ENCODE data around the gene STX17. TPM values are rescaled to one million over a fixed set of nuclear protein-coding genes. Genes with fewer than 3 reads are reported as not detected.

The STX17 gene
- total and polyA plus RNA-seq, 9 donors, result 7.7 to 43.1 (median 32.1) TPM

- no peak for TF ChIP-seq POLR2A (IDR thresholded peaks at IDR 0.05)
- TF ChIP-seq EP300 (IDR thresholded peaks at IDR 0.05), result no peak
- TF ChIP-seq CTCF (IDR thresholded peaks at IDR 0.05), result no peak
- WGBS, 3 donors, result 88 to 93% (median 89%) methylated on average over 1 of the region's 1 CpG
- no peak overlapping the region for H3K4me3 ChIP-seq
- no peak for DNase-seq
- H3K36me3 ChIP-seq, result no peaks in the 10 kb centered on the region
- no peaks in the 10 kb centered on the region for H3K9me3 ChIP-seq
- intact Hi-C loops (cut with DNase I), result no loop called here
- no peak overlapping the region for H3K27ac ChIP-seq
- no peaks in the 10 kb centered on the region for H3K27me3 ChIP-seq
- no peaks in the 10 kb centered on the region for H3K4me1 ChIP-seq (ENCODE audit: insufficient read depth)
Measured at GRCh38 chr9:99916650-99917049, 10.2 kb downstream of the STX17 start.

GRCh38 chr9:99918134-99918533 lies 11.7 kb downstream of the STX17 start:
- TF ChIP-seq CTCF (IDR thresholded peaks at IDR 0.05), result no peak
- no peak for TF ChIP-seq EP300 (IDR thresholded peaks at IDR 0.05)
- no peak for TF ChIP-seq POLR2A (IDR thresholded peaks at IDR 0.05)
- DNase-seq, result no peak
- Histone ChIP-seq H3K4me1 (ENCODE audit: insufficient read depth) (no peaks in the 10 kb centered on the region), H3K27me3 (no peaks in the 10 kb centered on the region), H3K27ac (no peak overlapping the region), H3K36me3 (no peaks in the 10 kb centered on the region), H3K9me3 (no peaks in the 10 kb centered on the region), H3K4me3 (no peak overlapping the region)
- WGBS, 3 donors, result 78 to 94% (median 91%) methylated on average over 3 of the region's 3 CpGs
- intact Hi-C loops (cut with DNase I), result no loop called here

- Histone ChIP-seq H3K9me3 (no peaks in the 10 kb centered on the region), H3K4me3 (no peak overlapping the region), H3K27me3 (no peaks in the 10 kb centered on the region), H3K27ac (no peak overlapping the region), H3K4me1 (ENCODE audit: insufficient read depth) (no peaks in the 10 kb centered on the region), H3K36me3 (no peaks in the 10 kb centered on the region)
- DNase-seq, result no peak
- WGBS, 3 donors, result 80 to 86% (median 85%) methylated on average over 2 of the region's 2 CpGs
- TF ChIP-seq CTCF (IDR thresholded peaks at IDR 0.05) (no peak), POLR2A (IDR thresholded peaks at IDR 0.05) (no peak), EP300 (IDR thresholded peaks at IDR 0.05) (no peak)
- intact Hi-C loops (cut with DNase I), result no loop called here
Measured at GRCh38 chr9:99919930-99920329, 13.5 kb downstream of the STX17 start.

- H3K4me3 ChIP-seq, result no peak overlapping the region
- 88 to 93% (median 92%) methylated on average over 4 of the region's 4 CpGs for WGBS, 3 donors
- intact Hi-C loops (cut with DNase I), result no loop called here
- H3K4me1 ChIP-seq (ENCODE audit: insufficient read depth), result no peaks in the 10 kb centered on the region
- H3K36me3 ChIP-seq, result no peaks in the 10 kb centered on the region
- TF ChIP-seq EP300 (IDR thresholded peaks at IDR 0.05) (no peak), CTCF (IDR thresholded peaks at IDR 0.05) (no peak), POLR2A (IDR thresholded peaks at IDR 0.05) (no peak)
- no peak for DNase-seq
- H3K27me3 ChIP-seq, result no peaks in the 10 kb centered on the region
- H3K27ac ChIP-seq, result no peak overlapping the region
- peaks cover 0 to 4% of the 10 kb centered on the region in 2 donors for H3K9me3 ChIP-seq
Measured at GRCh38 chr9:99921875-99922710, 15.6 kb downstream of the STX17 start.
